HG03159 (cell line): ENCODE data around the gene SSTR3.
"Not testable (repeated sequence)": the region's sequence is repeated elsewhere in the genome, so short reads cannot be mapped to it uniquely, and the experiment has no call there.

ENCODE experiments used
- ATAC-seq: cut with Tn5 transposase; IDR thresholded peaks from one replicate; pipeline ENCODE4 v1.9.1; 2021; ENCODE audit warnings: mild to moderate bottlenecking, moderate library complexity; ENCODE audit not compliant: unreplicated experiment

The SSTR3 gene

DNA sequence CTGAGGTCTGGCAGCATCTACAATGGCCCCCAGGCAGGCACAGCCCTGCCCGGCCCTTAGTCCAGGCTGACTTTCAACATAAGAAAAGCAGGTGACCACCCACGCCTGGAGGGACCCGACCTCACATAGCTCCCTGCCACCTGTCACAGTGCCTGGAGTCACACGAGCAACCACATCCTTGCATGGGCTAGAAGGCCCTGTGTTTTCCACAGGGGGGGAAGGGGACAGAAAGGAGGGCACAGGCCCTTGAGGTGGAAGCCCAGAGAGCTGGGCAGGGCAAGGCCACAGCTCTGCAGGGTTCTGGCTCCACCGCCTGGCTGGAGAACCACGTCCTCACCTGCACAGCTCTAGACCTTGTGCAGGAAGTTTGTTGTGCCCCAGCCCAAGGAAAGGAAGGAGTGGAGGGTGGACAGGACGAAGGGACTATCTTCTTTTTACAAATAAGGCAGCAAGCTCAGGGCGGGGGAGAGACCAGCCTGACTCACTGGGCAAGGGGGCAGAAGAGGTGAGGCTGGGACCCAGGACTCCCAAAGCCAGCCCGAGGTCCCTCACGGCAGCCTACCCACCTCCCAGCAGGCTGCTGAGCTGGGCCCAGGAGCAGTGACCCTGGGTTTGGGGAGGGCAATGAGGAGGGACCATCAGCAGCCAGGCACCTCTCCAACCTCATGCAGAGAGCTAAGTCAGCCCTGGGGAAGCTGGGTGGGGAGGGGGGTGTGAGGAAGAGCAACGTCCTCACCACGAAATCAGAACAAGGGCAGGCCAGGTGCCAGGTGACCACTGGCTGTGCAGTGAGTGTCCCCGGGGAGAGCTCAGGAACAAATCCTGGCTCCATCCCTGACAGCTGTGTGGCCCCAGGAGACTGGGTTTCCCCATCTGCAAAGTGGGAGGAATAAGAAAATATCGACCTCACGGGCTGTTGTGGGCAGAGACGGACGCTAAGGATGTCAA lies 28.6 kb downstream of the SSTR3 start:
- ATAC-seq = no peak

DNA sequence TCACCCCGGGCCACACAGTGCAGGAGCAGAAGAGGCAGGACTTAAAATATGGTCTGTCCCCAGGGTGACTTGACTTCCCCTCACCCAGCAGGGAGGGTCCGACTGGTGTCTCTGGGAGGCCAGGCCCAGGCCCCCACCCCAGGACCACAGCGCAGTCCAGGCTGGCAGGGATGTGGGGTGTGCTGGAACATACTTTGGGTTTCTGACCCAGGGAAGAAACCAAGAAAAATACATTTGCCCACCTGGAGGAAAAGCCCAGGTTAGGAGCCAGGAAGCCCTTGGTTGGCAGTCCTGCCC lies 29.4 kb downstream of the SSTR3 start:
- no peak for ATAC-seq

DNA sequence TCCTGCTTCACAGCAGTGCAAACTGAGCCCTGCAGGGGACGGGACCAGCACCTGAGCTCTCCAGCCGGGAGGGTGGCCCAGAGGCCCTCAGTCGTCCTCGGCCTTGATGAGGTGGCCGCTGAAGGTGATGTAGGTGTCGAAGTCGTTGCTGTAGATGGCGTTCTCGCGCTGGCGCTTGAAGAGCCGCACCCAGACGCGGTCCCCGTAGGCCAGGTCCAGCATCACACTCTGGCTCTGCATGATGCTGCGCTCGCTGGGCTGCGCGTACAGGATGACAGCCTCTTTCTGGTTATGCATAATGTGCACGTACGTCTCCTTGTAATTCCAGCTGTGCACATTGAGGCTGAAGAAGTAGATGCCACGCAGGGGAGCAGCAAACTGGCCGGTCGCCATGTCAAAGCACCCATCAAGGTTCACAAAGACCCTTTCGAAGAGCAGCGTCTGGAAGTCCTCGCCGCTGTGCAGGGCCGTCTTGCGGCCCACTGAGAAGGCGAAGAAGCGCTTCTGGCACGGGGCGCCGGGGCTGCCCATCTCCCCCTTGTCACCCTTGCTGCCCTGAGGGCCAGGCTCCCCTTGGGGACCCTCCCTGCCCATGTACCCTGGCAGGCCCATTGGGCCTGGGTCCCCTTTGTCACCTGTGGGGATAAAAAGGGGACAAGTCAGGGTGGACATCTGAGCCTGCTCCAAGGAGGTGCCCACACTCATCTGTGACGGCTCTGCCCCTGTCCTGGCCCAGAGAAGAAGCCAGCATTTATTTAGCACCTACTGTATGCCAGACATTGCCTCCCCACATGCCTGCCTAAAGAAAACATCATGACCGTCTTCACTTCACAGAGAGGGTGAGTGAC lies 30.0 kb downstream of the SSTR3 start:
- ATAC-seq = no peak

DNA sequence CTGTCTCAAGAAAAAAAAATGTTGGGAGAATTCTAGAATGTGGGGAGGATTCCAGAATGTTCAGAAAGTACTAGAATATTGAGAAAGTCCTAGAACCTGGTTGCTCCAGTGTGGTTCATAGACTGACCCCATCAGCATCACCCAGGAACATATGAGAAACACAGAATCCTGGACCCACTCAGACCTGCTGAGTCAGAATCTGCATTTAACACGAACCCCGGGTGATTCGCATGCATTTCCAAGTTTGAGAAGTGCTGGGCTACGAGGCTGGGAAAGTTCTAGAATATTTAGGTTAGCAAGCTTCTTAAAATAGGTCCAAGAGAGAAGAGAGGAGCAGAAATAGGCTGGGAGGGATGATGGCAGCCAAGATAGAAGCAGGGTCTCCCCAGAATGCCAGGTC lies 30.6 kb downstream of the SSTR3 start:
- ATAC-seq = no peak

DNA sequence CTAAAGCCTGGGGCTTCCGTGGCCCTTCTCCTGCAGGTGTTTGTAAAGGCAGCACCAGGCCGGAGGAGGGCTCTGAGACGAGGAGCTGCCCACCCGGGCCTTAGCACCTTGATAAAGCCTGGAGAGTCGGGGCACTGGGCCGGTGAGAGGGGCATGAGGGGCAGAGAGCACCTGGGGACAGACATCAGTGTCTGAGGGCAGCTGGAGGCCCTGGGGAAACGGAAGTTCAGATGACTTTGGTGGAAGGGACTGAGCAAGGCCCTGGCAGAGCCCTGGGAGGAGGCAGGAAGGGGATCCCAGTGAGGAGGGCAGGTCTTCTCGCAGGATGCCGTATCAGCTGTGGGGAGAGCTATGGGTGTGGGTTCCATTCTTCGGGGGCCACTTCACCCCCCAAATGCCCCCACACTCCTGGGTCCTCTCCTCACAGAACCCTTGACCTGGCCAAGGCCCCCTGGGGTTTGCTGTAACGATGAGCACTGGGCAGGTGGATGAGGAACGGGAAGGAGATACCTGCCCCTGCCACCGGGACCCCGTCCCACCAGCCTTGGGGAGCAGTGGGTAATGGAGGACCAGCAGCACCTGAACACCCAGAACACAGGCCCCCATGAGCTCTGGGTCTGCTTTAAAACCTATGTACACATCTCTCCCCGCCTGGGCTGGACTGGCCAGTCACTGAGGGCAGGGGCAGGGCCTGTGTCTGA lies 31.6 kb downstream of the SSTR3 start:
- no peak for ATAC-seq

DNA sequence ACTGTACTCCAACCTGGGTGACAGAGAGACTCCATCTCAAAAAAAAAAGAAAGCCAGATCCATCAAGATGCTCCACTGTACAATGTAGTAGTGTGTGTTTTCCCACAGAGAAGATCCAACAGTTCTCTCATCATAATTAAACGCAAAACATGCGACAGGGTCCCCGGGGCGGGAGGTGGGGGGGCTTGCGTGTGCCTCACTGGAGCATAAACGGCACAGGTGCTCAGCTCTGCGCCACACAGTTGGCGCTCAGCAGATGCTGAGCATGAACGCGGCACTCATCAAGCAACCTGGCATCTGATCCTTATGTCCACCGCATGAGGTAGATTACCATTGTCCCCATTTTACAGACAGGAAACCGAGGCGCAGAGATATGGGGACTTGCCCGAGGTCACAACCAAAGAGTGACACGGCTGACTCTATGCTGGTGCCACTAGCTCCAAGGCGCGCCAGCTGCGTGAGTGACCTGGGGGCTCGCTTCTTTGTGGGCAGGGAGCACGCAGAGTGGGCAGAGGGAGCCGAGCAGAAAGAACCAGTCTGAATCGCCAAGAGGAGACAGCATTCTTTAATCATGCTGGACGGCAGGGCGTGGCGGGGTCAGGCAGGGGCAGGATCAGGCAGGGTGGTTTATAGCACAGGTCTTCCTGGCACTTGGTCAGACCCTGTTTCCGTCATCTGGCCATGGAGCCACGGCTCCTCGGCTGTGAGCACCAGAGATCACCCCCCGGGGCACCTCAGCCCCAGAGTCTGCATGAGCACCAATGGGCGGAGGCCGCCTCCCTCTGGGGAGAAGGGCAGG lies 32.5 kb downstream of the SSTR3 start:
- no peak for ATAC-seq

DNA sequence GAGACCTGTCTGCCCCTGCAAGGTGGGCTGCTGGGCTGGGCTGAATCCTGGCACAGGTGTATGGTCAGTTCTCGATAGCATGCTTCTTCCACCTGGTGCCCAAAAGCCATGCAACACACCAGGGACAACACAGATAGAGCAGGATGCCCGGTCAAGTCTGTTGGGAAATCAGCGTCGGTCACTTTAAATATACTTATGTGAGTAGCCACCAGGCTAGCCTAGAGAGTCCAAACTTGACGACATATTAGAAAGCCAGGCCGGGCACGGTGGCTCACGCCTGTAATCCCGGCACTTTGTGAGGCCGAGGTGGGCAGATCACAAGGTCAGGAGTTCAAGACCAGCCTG lies 33.2 kb downstream of the SSTR3 start:
- no peak for ATAC-seq

DNA sequence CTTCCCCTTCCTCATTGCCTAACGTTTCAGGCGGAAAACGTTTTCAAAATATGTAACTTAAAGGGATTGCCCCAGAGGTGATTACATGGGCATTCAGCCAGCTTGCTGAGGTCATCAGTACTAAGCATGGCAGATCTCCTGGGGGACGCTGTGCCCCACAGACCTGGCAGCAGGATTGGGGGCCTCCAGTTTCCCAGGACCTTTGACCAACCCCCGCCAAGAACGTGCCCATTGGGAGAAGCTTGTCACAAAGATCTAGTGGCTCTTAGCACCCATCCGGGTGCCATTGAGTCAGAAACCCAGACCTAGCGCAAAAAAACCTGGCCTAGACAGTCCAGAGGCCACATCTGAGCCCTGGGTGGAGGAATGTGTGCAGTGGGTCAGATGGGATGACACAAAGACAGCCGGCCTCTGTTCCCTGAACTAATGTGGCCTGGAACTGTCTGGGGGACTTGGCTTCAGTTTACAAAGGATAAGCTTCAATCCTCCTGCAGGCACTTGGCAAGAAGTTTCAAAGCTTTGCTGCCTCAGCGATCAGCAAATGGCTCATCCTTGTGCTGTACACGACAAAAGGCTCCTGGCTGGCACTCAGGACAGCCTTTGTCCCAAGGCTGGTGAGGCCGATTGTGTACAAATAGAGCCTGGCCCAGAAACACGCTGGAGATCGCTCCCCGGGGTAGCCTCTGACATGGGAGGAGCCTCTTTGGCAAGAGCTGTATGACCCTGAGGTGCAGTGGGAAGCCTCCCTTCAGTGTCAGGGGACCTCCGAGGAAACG lies 33.7 kb downstream of the SSTR3 start:
- no peak for ATAC-seq

DNA sequence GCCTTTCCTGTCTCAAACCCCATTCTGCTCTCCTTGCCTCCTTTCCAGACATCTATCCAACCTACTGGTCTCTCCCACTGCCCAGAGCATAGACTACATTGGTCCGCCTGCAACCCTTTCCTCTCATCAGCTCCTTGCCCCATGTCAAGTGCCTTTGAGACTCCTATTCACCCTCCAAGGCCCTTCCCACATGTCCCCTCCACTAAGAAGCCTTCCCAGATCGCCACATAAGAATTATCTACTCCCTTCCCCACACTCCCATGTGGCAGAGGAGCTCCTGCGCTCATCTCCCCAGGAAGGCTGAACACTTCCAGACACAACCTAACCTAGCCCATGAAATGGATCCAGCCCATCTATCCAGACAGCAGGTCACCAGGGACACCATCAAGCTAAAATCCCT lies 34.5 kb downstream of the SSTR3 start:
- ATAC-seq = no peak

DNA sequence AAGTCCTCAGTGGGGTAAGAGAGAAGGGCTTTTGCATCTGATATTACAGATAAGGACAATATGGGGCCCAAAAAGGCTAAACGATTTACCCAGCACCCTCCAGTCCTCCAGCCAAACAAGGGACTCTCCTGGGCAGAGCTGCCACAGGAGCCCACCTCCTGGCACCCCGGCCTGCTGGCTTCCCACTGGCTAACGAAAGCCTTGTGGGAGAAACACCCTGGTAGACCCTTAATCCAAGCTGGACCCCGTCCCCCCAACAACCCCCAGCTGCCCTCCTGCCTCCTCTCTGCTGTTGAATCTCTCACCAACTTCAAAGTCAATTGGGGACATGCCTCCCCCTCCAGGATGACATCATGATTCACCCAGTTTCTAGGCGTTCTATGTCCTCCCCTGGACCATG lies 35.1 kb downstream of the SSTR3 start:
- ATAC-seq = no peak

DNA sequence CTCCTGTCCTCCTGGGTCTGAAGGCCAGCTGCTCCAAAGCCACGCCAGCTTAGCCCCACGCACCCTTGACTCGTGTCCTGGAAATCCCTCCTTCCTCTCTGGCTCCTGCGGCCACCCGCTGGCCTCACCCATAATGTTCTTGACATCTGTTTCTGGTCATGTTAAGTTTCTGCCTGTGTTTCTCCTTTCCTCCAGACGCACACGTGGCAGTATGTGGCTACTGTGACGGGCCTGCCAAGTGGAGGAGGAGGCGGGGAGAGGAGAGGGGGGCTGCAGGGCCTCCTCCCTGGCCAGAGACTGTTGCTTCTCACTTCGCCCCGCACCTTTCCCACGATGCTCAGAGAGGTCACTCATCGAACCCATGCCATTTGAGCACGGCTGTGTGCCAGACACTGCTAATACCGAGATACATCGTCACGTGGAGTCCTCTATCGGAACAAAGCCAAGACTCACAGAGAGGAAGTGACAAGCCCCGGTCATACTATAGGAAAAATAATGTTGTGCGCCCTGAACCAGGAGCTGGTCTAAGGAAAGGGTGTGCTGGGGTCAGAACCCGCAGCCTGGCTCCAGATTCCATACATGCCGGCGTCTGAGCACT lies 35.7 kb downstream of the SSTR3 start:
- ATAC-seq = no peak

DNA sequence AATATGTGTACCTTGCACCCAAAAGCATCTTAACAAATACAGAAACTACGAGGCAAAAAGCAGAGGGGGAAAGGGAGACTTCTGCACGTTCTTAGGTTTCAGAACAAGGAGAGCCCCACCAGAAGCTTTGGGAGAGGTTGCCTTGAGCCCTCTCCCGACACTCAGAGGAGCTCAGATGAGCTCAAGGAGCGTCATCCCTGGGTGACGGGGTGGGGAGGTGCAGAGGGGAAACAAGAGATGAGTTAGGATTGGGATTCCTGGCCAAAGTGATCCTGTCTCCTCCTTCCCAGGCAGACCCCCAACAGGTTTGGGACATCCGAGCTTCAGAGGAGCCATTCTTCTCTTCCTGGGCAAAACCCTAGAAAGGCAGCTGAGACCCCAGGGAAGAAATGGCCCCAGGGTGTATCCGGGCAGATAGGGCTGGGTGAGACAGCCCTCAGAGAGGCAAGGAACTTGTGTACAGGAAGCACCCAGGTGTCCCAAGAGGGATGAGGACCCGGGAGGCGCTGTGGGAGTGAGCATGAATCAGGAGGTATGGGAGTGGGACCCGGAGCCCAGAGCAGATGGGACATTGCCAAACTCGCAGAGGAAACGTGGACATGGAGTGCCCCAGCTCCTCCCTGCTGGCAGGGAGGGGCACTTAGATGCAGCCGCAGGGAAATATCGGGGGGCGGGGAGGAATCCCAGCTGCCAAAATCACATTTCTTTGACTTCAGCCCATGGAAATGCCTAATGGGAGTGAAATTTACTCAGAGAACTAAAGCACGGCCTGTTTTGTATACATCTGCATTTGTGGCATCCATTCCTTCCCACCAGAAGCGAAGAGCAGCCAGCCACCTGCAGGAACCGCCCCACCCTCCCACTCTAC lies 36.6 kb downstream of the SSTR3 start:
- ATAC-seq = no peak

DNA sequence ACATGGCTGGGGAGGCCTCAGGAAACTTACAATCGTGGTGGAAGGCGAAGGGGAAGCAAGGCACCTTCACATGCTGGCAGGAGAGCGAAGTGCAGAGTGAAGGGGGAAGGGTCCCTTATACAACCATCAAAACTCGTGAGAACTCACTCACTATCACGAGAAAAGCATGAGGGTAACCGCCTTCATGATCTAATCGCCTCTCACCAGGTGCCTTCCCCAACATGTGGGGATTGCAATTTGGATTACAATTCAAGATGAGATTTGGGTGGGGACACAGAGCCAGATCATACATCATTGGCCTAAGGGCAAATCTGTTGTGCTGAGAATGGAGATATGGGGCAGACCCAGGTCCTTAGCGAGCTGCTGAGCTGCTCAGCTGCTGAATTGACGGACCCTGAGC lies 37.3 kb downstream of the SSTR3 start:
- ATAC-seq = no peak

DNA sequence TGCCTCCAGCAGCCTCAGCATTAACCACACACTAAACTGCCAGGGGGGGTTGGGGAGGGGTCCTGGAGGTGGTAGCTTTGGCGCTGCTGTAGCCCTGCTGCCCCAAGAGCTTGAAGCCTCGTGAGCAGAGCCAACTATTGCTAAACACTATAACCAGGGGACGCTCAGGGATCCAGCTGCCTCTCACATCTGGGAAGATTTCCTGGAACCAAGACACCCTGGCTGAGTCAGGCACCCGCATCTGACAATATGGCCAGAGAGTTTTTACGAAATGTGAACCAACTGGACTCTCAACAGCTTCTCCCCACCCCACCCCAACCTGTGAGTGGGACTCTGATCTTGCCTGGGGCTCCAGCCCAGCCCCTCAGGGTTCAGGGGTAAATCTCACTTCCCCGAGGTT lies 38.6 kb downstream of the SSTR3 start:
- no peak for ATAC-seq

DNA sequence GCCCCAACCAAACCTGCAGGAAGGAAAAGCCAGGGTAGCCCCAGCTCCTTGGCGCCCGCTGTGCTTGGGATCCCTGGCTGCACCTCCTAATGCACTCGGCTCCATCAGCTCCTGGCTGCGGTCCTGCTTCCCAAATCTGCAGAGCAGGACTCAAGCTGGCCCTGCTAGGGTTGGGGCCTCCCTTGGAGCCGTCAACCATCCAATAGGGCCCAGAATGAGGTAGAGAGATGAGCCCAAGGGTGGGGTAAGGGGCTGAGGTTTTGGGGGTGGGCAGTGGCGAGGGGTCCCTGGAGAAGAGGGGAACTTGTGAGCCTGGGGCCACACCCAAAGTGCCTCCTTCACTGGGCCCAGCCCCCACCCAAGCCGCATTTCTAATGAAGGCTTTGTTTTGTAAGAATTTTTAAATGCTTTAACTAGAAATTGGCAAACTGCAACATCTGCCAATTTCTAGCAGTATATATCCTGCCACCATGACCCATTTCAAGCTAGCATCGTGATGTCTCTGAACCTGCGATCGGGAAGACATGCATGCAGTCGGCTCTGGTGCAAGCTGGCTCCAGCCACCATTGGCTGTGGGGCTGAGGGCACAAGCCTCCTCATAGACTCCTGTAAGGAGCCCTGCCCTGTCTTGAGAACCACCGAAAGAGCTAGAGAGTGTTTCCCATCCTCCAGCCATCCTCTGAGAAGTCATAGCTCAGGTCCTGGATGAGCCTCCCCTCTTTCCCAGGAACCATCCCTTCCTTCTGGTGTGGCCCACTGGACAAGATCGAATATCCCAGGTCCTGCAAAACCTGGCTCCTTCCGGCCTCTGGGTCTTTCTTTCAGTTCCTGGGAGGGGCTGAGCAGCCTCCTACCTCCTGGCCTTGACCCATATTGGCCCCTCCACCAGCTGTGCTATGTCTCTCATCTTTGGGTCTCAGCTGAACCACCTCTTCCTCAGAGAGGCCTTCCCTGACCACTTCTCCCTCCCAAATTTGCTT lies 39.7 kb downstream of the SSTR3 start:
- no peak for ATAC-seq

DNA sequence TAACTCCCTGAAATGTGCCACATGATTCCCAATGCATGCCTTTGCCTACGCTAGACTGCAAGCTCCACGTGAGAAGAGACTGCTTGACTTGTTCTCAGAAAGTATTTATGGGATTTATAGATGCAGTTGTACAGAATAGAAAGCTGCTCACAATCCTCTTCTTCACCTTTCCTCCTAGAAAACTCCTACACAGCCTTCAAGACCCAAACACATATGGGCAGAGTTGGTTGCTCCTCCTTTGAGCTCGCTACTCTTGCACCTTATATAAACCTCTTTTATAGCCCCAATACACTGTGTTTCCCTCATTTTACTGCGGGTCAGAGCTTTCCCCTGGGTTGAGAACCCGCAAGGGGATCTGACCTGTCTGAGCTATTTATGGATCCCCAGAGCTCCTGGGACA lies 40.6 kb downstream of the SSTR3 start:
- no peak for ATAC-seq

DNA sequence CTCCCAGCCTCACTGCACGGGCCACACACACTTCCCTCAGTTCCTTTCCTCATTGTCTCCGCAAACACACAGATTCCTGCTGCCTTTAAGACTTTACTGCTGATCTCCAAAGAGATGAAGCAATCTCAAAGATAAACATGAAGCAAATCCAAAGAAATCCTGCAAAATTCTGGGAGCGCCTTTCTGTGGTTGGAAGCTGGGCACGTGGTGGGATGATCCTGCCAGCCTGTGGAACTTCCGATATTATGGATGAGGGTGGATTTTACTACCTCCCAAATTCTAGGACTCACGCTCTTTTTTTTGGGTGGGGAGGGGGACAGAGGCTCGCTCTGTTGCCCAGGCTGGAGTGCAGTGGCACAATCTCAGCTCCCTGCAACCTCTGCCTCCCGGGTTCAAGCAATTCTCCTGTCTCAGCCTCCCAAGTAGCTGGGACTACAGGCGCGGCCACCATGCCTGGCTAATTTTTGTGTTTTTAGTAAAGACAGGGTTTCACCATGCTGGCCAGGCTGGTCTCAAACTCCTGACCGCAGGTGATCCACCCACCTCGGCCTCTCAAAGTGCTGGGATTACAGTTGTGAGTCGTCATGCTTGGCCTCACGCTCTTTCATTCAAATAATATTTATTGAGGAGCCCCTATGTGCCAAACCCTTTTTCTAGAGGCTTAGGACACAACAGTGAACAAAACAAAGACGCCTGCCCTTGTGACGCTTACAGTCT lies 41.4 kb downstream of the SSTR3 start:
- ATAC-seq = not testable (repeated sequence)
